Measurements from ENCODE around the gene MAPK8IP3. TPM values are rescaled to one million over a fixed set of nuclear protein-coding genes. Genes with fewer than 3 reads are reported as not detected.
A peak's percentile ranks its signal among the peaks of the same experiment; 100 is the strongest.

MAPK8IP3 gene
- total and polyA plus RNA-seq, 7 experiments from 2014 or later = 1.7 to 299 (median 244) TPM

DNA sequence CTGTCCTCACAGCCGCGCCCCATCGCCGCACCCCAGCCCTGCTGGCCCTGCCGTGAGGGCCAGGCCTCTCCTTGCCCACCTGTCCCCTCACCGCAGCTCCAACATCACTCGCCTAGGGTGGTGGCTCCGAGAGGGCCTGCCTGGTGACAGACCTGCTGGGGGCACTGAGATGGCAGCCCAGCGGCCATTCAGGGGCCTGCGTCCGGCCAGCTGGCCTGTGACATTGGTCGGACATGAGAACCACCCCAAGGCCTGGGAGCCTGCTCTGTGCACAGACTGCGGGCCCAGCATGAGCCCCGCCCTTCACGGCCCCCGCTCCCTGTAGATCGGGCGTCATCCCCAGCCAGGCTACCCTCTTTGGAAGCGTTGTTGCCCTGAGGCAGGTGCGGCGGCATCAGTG lies 53.5 kb downstream of the MAPK8IP3 start:
- Histone ChIP-seq H3K9me3 (ENCODE audit: control insufficient read depth in 2 of 3, low read length in 3 of 3) (no peaks in the 10 kb centered on the region), H3K27me3 (ENCODE audit: control insufficient read depth in 2 of 2, insufficient read depth in 2 of 2, low read length in 2 of 2) (no peaks in the 10 kb centered on the region), H3K4me1 (ENCODE audit: control insufficient read depth in 2 of 2, insufficient read depth in 2 of 2, low read length in 2 of 2) (no peaks in the 10 kb centered on the region), H3K4me3 (ENCODE audit: low read length) (no peak overlapping the region), H3K27ac (ENCODE audit: low read depth, low read length) (no peak overlapping the region), H3K36me3 (ENCODE audit: control insufficient read depth in 2 of 3, insufficient read depth in 3 of 3, low read length in 3 of 3) (peaks cover 0 to 71% (median 4%) of the 10 kb centered on the region in 3 experiments)
- H3K4me3 Mint-ChIP-seq = no peak overlapping the region
- no peaks in the 10 kb centered on the region for H3K27me3 Mint-ChIP-seq
- peaks cover 0 to 21% (median 14%) of the 10 kb centered on the region in 7 donors for H3K4me1 Mint-ChIP-seq
- H3K27ac Mint-ChIP-seq = no peak overlapping the region
- no peaks in the 10 kb centered on the region for H3K9me3 Mint-ChIP-seq
- ATAC-seq (no peak), DNase-seq (no peak)
- peaks cover 0 to 20% (median 3%) of the 10 kb centered on the region in 5 donors for H3K36me3 Mint-ChIP-seq
- CTCF ChIA-PET = no interaction called here
- intact Hi-C loops (cut with micrococcal nuclease) = no loop called here
- POLR2A ChIA-PET = no interaction called here

GRCh38 chr16:1760911-1761310 lies 54.9 kb downstream of the MAPK8IP3 start:
- intact Hi-C loops (cut with micrococcal nuclease) = no loop called here
- no peaks in the 10 kb centered on the region for H3K27me3 Mint-ChIP-seq
- ChIA-PET CTCF (no interaction called here), POLR2A (interaction anchor here (0.9 kb wide), 1 partner anchor 22 kb away, joined by 3 read pairs; the partner anchor contains the start of genes NUBP2 and SPSB3)
- Histone ChIP-seq H3K4me1 (ENCODE audit: control insufficient read depth in 2 of 2, insufficient read depth in 2 of 2, low read length in 2 of 2) (no peaks in the 10 kb centered on the region), H3K27me3 (ENCODE audit: control insufficient read depth in 2 of 2, insufficient read depth in 2 of 2, low read length in 2 of 2) (no peaks in the 10 kb centered on the region), H3K27ac (ENCODE audit: low read depth, low read length) (no peak overlapping the region), H3K9me3 (ENCODE audit: control insufficient read depth in 2 of 3, low read length in 3 of 3) (no peaks in the 10 kb centered on the region), H3K36me3 (ENCODE audit: control insufficient read depth in 2 of 3, insufficient read depth in 3 of 3, low read length in 3 of 3) (peaks cover 0 to 78% (median 4%) of the 10 kb centered on the region in 3 experiments), H3K4me3 (ENCODE audit: low read length) (no peak overlapping the region)
- H3K9me3 Mint-ChIP-seq = no peaks in the 10 kb centered on the region
- ATAC-seq = no peak
- H3K27ac Mint-ChIP-seq = peak overlapping the region in 1 of 9 donors; percentile 85
- DNase-seq = no peak
- peaks cover 0 to 20% (median 13%) of the 10 kb centered on the region in 7 donors for H3K4me1 Mint-ChIP-seq
- H3K36me3 Mint-ChIP-seq = peaks cover 0 to 14% (median 3%) of the 10 kb centered on the region in 5 donors
- no peak overlapping the region for H3K4me3 Mint-ChIP-seq

GRCh38 chr16:1761751-1762150 lies 55.8 kb downstream of the MAPK8IP3 start:
- no peak overlapping the region for H3K4me3 ChIP-seq (ENCODE audit: low read length)
- POLR2A ChIA-PET = no interaction called here
- H3K9me3 Mint-ChIP-seq = no peaks in the 10 kb centered on the region
- DNase-seq (no peak), ATAC-seq (no peak)
- CTCF ChIA-PET = no interaction called here
- no peaks in the 10 kb centered on the region for H3K27me3 ChIP-seq (ENCODE audit: control insufficient read depth in 2 of 2, insufficient read depth in 2 of 2, low read length in 2 of 2)
- H3K27me3 Mint-ChIP-seq = no peaks in the 10 kb centered on the region
- no peaks in the 10 kb centered on the region for H3K4me1 ChIP-seq (ENCODE audit: control insufficient read depth in 2 of 2, insufficient read depth in 2 of 2, low read length in 2 of 2)
- intact Hi-C loops (cut with micrococcal nuclease) = no loop called here
- no peak overlapping the region for H3K27ac ChIP-seq (ENCODE audit: low read depth, low read length)
- no peaks in the 10 kb centered on the region for H3K9me3 ChIP-seq (ENCODE audit: control insufficient read depth in 2 of 3, low read length in 3 of 3)
- H3K4me3 Mint-ChIP-seq = no peak overlapping the region
- peaks cover 0 to 14% (median 3%) of the 10 kb centered on the region in 5 donors for H3K36me3 Mint-ChIP-seq
- H3K36me3 ChIP-seq (ENCODE audit: control insufficient read depth in 2 of 3, insufficient read depth in 3 of 3, low read length in 3 of 3) = peaks cover 0 to 86% (median 4%) of the 10 kb centered on the region in 3 experiments
- peaks cover 0 to 13% (median 10%) of the 10 kb centered on the region in 7 donors for H3K4me1 Mint-ChIP-seq
- no peak overlapping the region for H3K27ac Mint-ChIP-seq

- no peak overlapping the region for H3K4me3 ChIP-seq (ENCODE audit: low read length)
- H3K27ac ChIP-seq (ENCODE audit: low read depth, low read length) = no peak overlapping the region
- no peaks in the 10 kb centered on the region for H3K4me1 ChIP-seq (ENCODE audit: control insufficient read depth in 2 of 2, insufficient read depth in 2 of 2, low read length in 2 of 2)
- POLR2A ChIA-PET = interaction anchor here (0.9 to 1.1 kb wide), 2 partner anchors 9 to 12 kb away, joined by 3 read pairs; partner anchors contain the start of gene NME3
- H3K27me3 ChIP-seq (ENCODE audit: control insufficient read depth in 2 of 2, insufficient read depth in 2 of 2, low read length in 2 of 2) = no peaks in the 10 kb centered on the region
- Mint-ChIP-seq H3K27me3 (no peaks in the 10 kb centered on the region), H3K4me3 (no peak overlapping the region), H3K4me1 (peaks cover 0 to 8% (median 4%) of the 10 kb centered on the region in 7 donors), H3K27ac (no peak overlapping the region), H3K36me3 (peaks cover 0 to 14% (median 3%) of the 10 kb centered on the region in 5 donors), H3K9me3 (no peaks in the 10 kb centered on the region)
- CTCF ChIA-PET = no interaction called here
- intact Hi-C loops (cut with micrococcal nuclease) = no loop called here
- ATAC-seq = no peak
- DNase-seq = no peak
- peaks cover 0 to 92% (median 4%) of the 10 kb centered on the region in 3 experiments for H3K36me3 ChIP-seq (ENCODE audit: control insufficient read depth in 2 of 3, insufficient read depth in 3 of 3, low read length in 3 of 3)
- H3K9me3 ChIP-seq (ENCODE audit: control insufficient read depth in 2 of 3, low read length in 3 of 3) = no peaks in the 10 kb centered on the region
These were observed 56.3 kb downstream of the MAPK8IP3 start for GRCh38 chr16:1762196-1762878.

GRCh38 chr16:1762879-1763520 lies 57.0 kb downstream of the MAPK8IP3 start:
- ChIA-PET POLR2A (interaction anchor here (0.9 to 1.1 kb wide), 2 partner anchors 8 to 12 kb away, joined by 3 read pairs; partner anchors contain the start of gene NME3), CTCF (no interaction called here)
- intact Hi-C loops (cut with micrococcal nuclease) = no loop called here
- Histone ChIP-seq H3K4me1 (ENCODE audit: control insufficient read depth in 2 of 2, insufficient read depth in 2 of 2, low read length in 2 of 2) (no peaks in the 10 kb centered on the region), H3K36me3 (ENCODE audit: control insufficient read depth in 2 of 3, insufficient read depth in 3 of 3, low read length in 3 of 3) (peaks cover 0 to 92% (median 4%) of the 10 kb centered on the region in 3 experiments), H3K27ac (ENCODE audit: low read depth, low read length) (no peak overlapping the region), H3K9me3 (ENCODE audit: control insufficient read depth in 2 of 3, low read length in 3 of 3) (no peaks in the 10 kb centered on the region), H3K4me3 (ENCODE audit: low read length) (no peak overlapping the region), H3K27me3 (ENCODE audit: control insufficient read depth in 2 of 2, insufficient read depth in 2 of 2, low read length in 2 of 2) (no peaks in the 10 kb centered on the region)
- H3K4me3 Mint-ChIP-seq = no peak overlapping the region
- no peaks in the 10 kb centered on the region for H3K9me3 Mint-ChIP-seq
- no peaks in the 10 kb centered on the region for H3K27me3 Mint-ChIP-seq
- no peak for ATAC-seq
- peaks cover 0 to 2% (median 0%) of the 10 kb centered on the region in 7 donors for H3K4me1 Mint-ChIP-seq
- H3K36me3 Mint-ChIP-seq = peaks cover 0 to 14% (median 3%) of the 10 kb centered on the region in 5 donors
- H3K27ac Mint-ChIP-seq = no peak overlapping the region
- no peak for DNase-seq

DNA sequence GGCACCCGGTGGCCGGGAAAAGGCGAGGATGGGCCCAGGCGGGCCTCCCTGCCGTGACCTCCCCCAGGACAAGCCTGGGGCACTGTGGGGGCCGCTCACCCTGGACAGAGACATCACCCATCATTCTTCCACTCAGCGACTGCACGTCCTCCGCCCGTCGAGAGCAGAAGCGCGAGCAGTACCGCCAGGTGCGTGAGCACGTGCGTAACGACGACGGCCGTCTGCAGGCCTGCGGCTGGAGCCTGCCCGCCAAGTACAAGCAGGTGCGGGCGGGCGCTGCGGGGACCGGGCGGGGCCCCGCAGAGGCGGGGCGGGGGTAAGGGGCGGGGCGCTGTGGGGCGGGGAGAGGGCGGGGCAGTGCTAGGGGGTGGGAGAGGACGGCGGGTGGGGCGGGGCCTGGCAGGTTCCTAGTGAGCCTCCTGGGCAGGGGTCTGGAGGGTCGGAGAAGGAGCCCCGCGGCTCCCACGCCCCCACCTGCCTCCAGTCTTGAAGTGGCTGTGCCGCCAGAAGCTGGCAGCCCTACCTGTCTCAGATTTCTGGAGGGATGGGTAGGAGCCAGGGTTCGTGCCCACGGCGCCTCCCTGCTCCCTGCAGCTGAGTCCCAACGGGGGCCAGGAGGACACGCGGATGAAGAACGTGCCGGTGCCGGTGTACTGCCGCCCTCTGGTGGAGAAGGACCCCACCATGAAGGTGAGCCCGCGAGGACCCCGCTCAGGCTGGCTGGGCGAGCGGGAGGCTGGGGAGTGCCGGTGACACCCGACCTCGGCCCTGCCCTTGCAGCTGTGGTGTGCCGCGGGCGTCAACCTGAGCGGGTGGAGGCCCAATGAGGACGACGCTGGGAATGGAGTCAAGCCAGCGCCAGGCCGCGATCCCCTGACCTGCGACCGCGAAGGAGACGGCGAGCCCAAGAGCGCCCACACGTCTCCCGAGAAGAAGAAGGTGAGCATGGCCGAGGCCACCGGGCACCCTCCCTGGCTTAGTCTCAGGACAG lies 57.8 kb downstream of the MAPK8IP3 start:
- H3K9me3 ChIP-seq (ENCODE audit: control insufficient read depth in 2 of 3, low read length in 3 of 3) = no peaks in the 10 kb centered on the region
- ChIA-PET CTCF (no interaction called here), POLR2A (interaction anchor here (0.7 to 2.0 kb wide), 3 partner anchors 18 to 405 kb away, joined by 3 to 4 read pairs (median 3); partner anchors contain the start of genes NUBP2 and SPSB3)
- no peaks in the 10 kb centered on the region for H3K27me3 Mint-ChIP-seq
- no peak for DNase-seq
- H3K27ac ChIP-seq (ENCODE audit: low read depth, low read length) = no peak overlapping the region
- no peak overlapping the region for H3K4me3 Mint-ChIP-seq
- peaks cover 0 to 5% (median 0%) of the 10 kb centered on the region in 7 donors for H3K4me1 Mint-ChIP-seq
- H3K36me3 ChIP-seq (ENCODE audit: control insufficient read depth in 2 of 3, insufficient read depth in 3 of 3, low read length in 3 of 3) = peaks cover 0 to 91% (median 4%) of the 10 kb centered on the region in 3 experiments
- H3K4me1 ChIP-seq (ENCODE audit: control insufficient read depth in 2 of 2, insufficient read depth in 2 of 2, low read length in 2 of 2) = no peaks in the 10 kb centered on the region
- ATAC-seq = no peak
- no peak overlapping the region for H3K27ac Mint-ChIP-seq
- no peaks in the 10 kb centered on the region for H3K27me3 ChIP-seq (ENCODE audit: control insufficient read depth in 2 of 2, insufficient read depth in 2 of 2, low read length in 2 of 2)
- H3K9me3 Mint-ChIP-seq = no peaks in the 10 kb centered on the region
- peaks cover 0 to 12% (median 3%) of the 10 kb centered on the region in 5 donors for H3K36me3 Mint-ChIP-seq
- intact Hi-C loops (cut with micrococcal nuclease) = no loop called here
- no peak overlapping the region for H3K4me3 ChIP-seq (ENCODE audit: low read length)
